Breast epithelium (tissue), 3 donors: ENCODE data around the gene XRRA1.

Experiments
- POLR2A ChIP-seq: fragments of 450-650 bp; IDR thresholded peaks from one replicate; pipeline ENCODE4 v1.6.1; 2016; ENCODE audit warnings: antibody characterized with exemption, mild to moderate bottlenecking, moderate library complexity
- POLR2AphosphoS5 ChIP-seq, 3 donors: sonication (generic); formaldehyde crosslinking; IDR thresholded peaks; one replicate each; pipeline ENCODE4 v1.6.1; 2017; ENCODE audit warnings: antibody characterized with exemption in 3 of 3
- TF ChIP-seq, protein P1 (sequence below), 3 donors: fragments of 450-650 bp; IDR thresholded peaks; one replicate each; pipeline ENCODE4 v1.5.1; 2016 to 2017; ENCODE audit warnings: antibody characterized with exemption in 3 of 3, mild to moderate bottlenecking in 3 of 3, moderate library complexity in 3 of 3

GRCh38 chr11:74909812-74910211 is 39.1 kb downstream of the XRRA1 start:
- TF ChIP-seq, protein P1, sequence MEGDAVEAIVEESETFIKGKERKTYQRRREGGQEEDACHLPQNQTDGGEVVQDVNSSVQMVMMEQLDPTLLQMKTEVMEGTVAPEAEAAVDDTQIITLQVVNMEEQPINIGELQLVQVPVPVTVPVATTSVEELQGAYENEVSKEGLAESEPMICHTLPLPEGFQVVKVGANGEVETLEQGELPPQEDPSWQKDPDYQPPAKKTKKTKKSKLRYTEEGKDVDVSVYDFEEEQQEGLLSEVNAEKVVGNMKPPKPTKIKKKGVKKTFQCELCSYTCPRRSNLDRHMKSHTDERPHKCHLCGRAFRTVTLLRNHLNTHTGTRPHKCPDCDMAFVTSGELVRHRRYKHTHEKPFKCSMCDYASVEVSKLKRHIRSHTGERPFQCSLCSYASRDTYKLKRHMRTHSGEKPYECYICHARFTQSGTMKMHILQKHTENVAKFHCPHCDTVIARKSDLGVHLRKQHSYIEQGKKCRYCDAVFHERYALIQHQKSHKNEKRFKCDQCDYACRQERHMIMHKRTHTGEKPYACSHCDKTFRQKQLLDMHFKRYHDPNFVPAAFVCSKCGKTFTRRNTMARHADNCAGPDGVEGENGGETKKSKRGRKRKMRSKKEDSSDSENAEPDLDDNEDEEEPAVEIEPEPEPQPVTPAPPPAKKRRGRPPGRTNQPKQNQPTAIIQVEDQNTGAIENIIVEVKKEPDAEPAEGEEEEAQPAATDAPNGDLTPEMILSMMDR (IDR thresholded peaks at IDR 0.05): no peak
- TF ChIP-seq POLR2A: no peak
- no peak for TF ChIP-seq POLR2AphosphoS5 (IDR thresholded peaks at IDR 0.05)
